Prostate gland (tissue), 2 donors: ENCODE results near the gene SPOUT1. TPM values are rescaled to one million over a fixed set of nuclear protein-coding genes. Genes with fewer than 3 reads are reported as not detected.
A peak's percentile ranks its signal among the peaks of the same experiment; 100 is the strongest.
"Not testable (repeated sequence)": the region's sequence is repeated elsewhere in the genome, so short reads cannot be mapped to it uniquely, and the experiment has no call there.

Experiments
- DNase-seq: peaks from one replicate; pipeline ENCODE4 v3.0.0-alpha.2; 2019; ENCODE audit warnings: low spot score
- H3K27ac ChIP-seq, 2 donors: fragments of 200-600 bp; sonication (generic); 2 replicates each; pipeline ENCODE4 v1.5.1; 2017 to 2019
- H3K27me3 ChIP-seq: fragments of 200-600 bp; sonication (generic); replicated peaks from 2 replicates; pipeline ENCODE4 v1.5.1; 2019; ENCODE audit not compliant: insufficient read depth
- H3K36me3 ChIP-seq, 2 donors: fragments of 200-600 bp; sonication (generic); 1 replicate in 1 of 2; 2 replicates in 1 of 2; pipeline versions ENCODE4 v1.5.1 to v1.8.1; 2017 to 2019
- H3K4me1 ChIP-seq: fragments of 200-600 bp; sonication (generic); replicated peaks from 2 replicates; pipeline ENCODE4 v1.5.1; 2019
- H3K4me3 ChIP-seq, 2 donors: fragments of 200-600 bp; sonication (generic); 2 replicates each; pipeline ENCODE4 v1.5.1; 2017 to 2019
- H3K9me3 ChIP-seq: fragments of 200-600 bp; sonication (generic); 2 replicates; pipeline ENCODE4 v1.5.1; 2017
- POLR2A ChIP-seq: fragments of 450-650 bp; IDR thresholded peaks from one replicate; pipeline ENCODE4 v1.6.1; 2016; ENCODE audit warnings: antibody characterized with exemption, mild to moderate bottlenecking
- POLR2AphosphoS5 ChIP-seq: sonication (generic); formaldehyde crosslinking; IDR thresholded peaks from one replicate; pipeline ENCODE4 v1.6.1; 2017; ENCODE audit warnings: antibody characterized with exemption
- WGBS: methylation state at CpG from one replicate; pipeline ENCODE4 v1.1.5; 2018; 5-methylcytosine and 5-hydroxymethylcytosine counted together
- intact Hi-C: fragments of 100-400 bp; cut with DNase I; formaldehyde crosslinking; loops from one replicate; pipeline ENCODE4 v1.14.2; 2022
- total RNA-seq, 2 donors: library from RNA; depleted of rRNA; stranded (reverse); fragments of >200 nt; gene quantifications; one replicate each; pipeline ENCODE4 v1.1.0, GENCODE V29; 2016
- TF ChIP-seq, protein P1 (sequence below), 4 experiments: fragments of 200-600 bp in 2 of 4; fragments of 450-650 bp in 2 of 4; sonication (generic) in 2 of 4; IDR thresholded peaks; 1 replicate in 3 of 4; 2 replicates in 1 of 4; pipeline ENCODE4 v1.5.1; 2016 to 2019; ENCODE audit warnings: antibody characterized with exemption in 4 of 4, mild to moderate bottlenecking in 2 of 4, moderate library complexity in 2 of 4

SPOUT1 gene
- total RNA-seq, 2 donors from 2014 or later = 45.8 to 47.5 TPM

GRCh38 chr9:128851779-128852600, 22.4 kb upstream of the SPOUT1 start:
- H3K4me1 ChIP-seq, H3K9me3 ChIP-seq, H3K4me3 ChIP-seq, intact Hi-C loops, H3K36me3 ChIP-seq, H3K27me3 ChIP-seq: not testable (repeated sequence)
- DNase-seq = peak; percentile 62
- peak; percentile 44 for TF ChIP-seq POLR2AphosphoS5
- TF ChIP-seq, protein P1, sequence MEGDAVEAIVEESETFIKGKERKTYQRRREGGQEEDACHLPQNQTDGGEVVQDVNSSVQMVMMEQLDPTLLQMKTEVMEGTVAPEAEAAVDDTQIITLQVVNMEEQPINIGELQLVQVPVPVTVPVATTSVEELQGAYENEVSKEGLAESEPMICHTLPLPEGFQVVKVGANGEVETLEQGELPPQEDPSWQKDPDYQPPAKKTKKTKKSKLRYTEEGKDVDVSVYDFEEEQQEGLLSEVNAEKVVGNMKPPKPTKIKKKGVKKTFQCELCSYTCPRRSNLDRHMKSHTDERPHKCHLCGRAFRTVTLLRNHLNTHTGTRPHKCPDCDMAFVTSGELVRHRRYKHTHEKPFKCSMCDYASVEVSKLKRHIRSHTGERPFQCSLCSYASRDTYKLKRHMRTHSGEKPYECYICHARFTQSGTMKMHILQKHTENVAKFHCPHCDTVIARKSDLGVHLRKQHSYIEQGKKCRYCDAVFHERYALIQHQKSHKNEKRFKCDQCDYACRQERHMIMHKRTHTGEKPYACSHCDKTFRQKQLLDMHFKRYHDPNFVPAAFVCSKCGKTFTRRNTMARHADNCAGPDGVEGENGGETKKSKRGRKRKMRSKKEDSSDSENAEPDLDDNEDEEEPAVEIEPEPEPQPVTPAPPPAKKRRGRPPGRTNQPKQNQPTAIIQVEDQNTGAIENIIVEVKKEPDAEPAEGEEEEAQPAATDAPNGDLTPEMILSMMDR (IDR thresholded peaks at IDR 0.05) = peak; percentile 13 to 92 (median 74)
- peak overlapping the region; percentile 20 to 32 for H3K27ac ChIP-seq
- 70% methylated on average over 10 of the region's 10 CpGs for whole genome bisulfite sequencing

- not testable (repeated sequence) for H3K36me3 ChIP-seq, H3K27me3 ChIP-seq
These were observed 21.4 kb upstream of the SPOUT1 start for GRCh38 chr9:128851024-128851423.

GRCh38 chr9:128847803-128848202, 18.2 kb upstream of the SPOUT1 start:
- Histone ChIP-seq H3K4me1 (no peaks in the 10 kb centered on the region), H3K9me3 (no peaks in the 10 kb centered on the region), H3K27ac (no peak overlapping the region), H3K4me3 (no peak overlapping the region), H3K27me3 (no peaks in the 10 kb centered on the region), H3K36me3 (no peaks in the 10 kb centered on the region)
- intact Hi-C loops = no loop called here
- TF ChIP-seq, protein P1 (IDR thresholded peaks at IDR 0.05) = no peak
- TF ChIP-seq POLR2AphosphoS5 (no peak), POLR2A (no peak)
- no peak for DNase-seq
- WGBS = 100% methylated on average over 1 of the region's 1 CpG

More at GRCh38 chr9:128851024-128851423, 21.4 kb upstream of the SPOUT1 start:
- DNase-seq, H3K27ac ChIP-seq, intact Hi-C loops, H3K4me1 ChIP-seq, H3K4me3 ChIP-seq, H3K9me3 ChIP-seq: not testable (repeated sequence)
- 93% methylated on average over 10 of the region's 10 CpGs for WGBS

DNA sequence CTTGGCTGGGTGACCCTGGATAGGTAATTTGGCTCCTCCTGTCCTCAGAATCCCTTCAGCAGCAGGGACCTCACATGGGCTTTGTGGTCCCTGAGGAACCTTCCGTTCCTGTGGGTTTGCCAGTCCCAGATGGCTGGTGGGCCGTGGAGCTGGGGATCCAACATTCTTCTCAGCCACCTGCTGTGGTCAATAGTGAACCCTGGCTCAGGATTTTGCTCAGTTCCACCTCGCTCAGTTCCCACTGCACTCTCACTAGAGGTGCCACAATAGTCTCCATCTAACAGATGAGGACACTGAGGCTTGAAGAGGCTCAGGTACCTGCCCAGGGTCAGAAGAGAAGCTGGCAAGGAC, 17.1 kb upstream of the SPOUT1 start:
- DNase-seq = no peak
- no peak for TF ChIP-seq POLR2A
- TF ChIP-seq POLR2AphosphoS5 = no peak
- TF ChIP-seq, protein P1 (IDR thresholded peaks at IDR 0.05) = no peak
- Histone ChIP-seq H3K4me1 (no peaks in the 10 kb centered on the region), H3K36me3 (no peaks in the 10 kb centered on the region), H3K27ac (no peak overlapping the region), H3K27me3 (no peaks in the 10 kb centered on the region), H3K4me3 (no peak overlapping the region), H3K9me3 (no peaks in the 10 kb centered on the region)
- WGBS = 94% methylated on average over 3 of the region's 3 CpGs
- intact Hi-C loops = no loop called here

GRCh38 chr9:128845186-128845931, 15.8 kb upstream of the SPOUT1 start:
- no peaks in the 10 kb centered on the region for H3K9me3 ChIP-seq
- H3K36me3 ChIP-seq = no peaks in the 10 kb centered on the region
- H3K4me1 ChIP-seq = no peaks in the 10 kb centered on the region
- peak; percentile 17 for TF ChIP-seq POLR2AphosphoS5
- TF ChIP-seq, protein P1 (IDR thresholded peaks at IDR 0.05) = peak in 2 of 4 experiments; percentile 21 to 22
- TF ChIP-seq POLR2A = no peak
- peak; percentile 62 for DNase-seq
- H3K4me3 ChIP-seq = no peak overlapping the region
- WGBS = 43% methylated on average over 13 of the region's 13 CpGs
- no peaks in the 10 kb centered on the region for H3K27me3 ChIP-seq
- peak overlapping the region; percentile 53 to 59 for H3K27ac ChIP-seq
- intact Hi-C loops = no loop called here

GRCh38 chr9:128843171-128843570, 13.6 kb upstream of the SPOUT1 start:
- H3K4me3 ChIP-seq, H3K9me3 ChIP-seq, H3K4me1 ChIP-seq, H3K27me3 ChIP-seq, H3K27ac ChIP-seq, H3K36me3 ChIP-seq, DNase-seq, intact Hi-C loops: not testable (repeated sequence)
- WGBS = 99% methylated on average over 7 of the region's 7 CpGs
